GM12878 (cell line): ENCODE measurements around the gene TMEM214. TPM values are rescaled to one million over a fixed set of nuclear protein-coding genes. Genes with fewer than 3 reads are reported as not detected.
A peak's percentile ranks its signal among the peaks of the same experiment; 100 is the strongest.

Experiments
- ATAC-seq: fragments of 200-7000 bp; cut with Tn5 transposase; 3 replicates; pipeline ENCODE4 v1.9.1; 2020; ENCODE audit warnings: mild to moderate bottlenecking, moderate library complexity
- BruUV-seq: library from RNA; stranded (reverse); fragments of 400-500 nt; replicated peaks from 2 replicates; lab custom pipeline; 2021; lab: Mats Ljungman, UMichigan
- CTCF ChIA-PET: fragments of 300-600 bp; sonication (Branson Sonifier 250); formaldehyde crosslinking; extraction: SDS; loops from one replicate; lab custom pipeline; 2021; ENCODE audit warnings: inconsistent platforms; lab: Yijun Ruan, JAX
- POLR2A ChIA-PET: fragments of 350-600 bp; formaldehyde crosslinking; extraction: SDS; loops from one replicate; lab custom pipeline; 2021; ENCODE audit warnings: inconsistent platforms; lab: Charles Lee
- RAD21 ChIA-PET: fragments of 300-600 bp; sonication (Branson Sonifier 250); formaldehyde crosslinking; loops from one replicate; lab custom pipeline; 2023; ENCODE audit warnings: antibody characterized with exemption; ENCODE audit not compliant: unreplicated experiment; lab: Charles Lee
- SMC1A ChIA-PET: fragments of 300-600 bp; sonication (Branson Sonifier 250); formaldehyde crosslinking; loops from one replicate; lab custom pipeline; 2023; ENCODE audit not compliant: unreplicated experiment, uncharacterized antibody; lab: Charles Lee
- DNase-seq: peaks from one replicate; pipeline ENCODE4 v3.0.0-alpha.2; 2011; ENCODE audit warnings: low read depth, low spot score
- FAIRE-seq: peaks from 3 replicates; lab custom pipeline; 2011; peaks lifted over from hg19 to GRCh38; lab: Jason Lieb, UNC
- H2AFZ ChIP-seq: 2 replicates; pipeline ENCODE4 v1.6.0; 2011; ENCODE audit warnings: low read depth, low read length, control low read depth; ENCODE audit not compliant: control insufficient read depth
- H3K27ac ChIP-seq: 2 replicates; pipeline ENCODE4 v1.5.1; 2011; ENCODE audit warnings: control low read depth; ENCODE audit not compliant: control insufficient read depth, insufficient read depth
- H3K27me3 ChIP-seq, 2 experiments: replicated peaks in 1 of 2; 2 replicates each; pipeline versions ENCODE4 v1.6.0 to v1.6.1; 2011; ENCODE audit warnings: low read length in 1 of 2; ENCODE audit not compliant: control insufficient read depth in 2 of 2, insufficient read depth in 2 of 2
- H3K36me3 ChIP-seq, 2 experiments: 2 replicates each; pipeline ENCODE4 v1.5.1; 2011; ENCODE audit warnings: low read length in 1 of 2; ENCODE audit not compliant: control insufficient read depth in 2 of 2, insufficient read depth in 2 of 2
- H3K4me1 ChIP-seq: 2 replicates; pipeline ENCODE4 v1.6.1; 2011; ENCODE audit warnings: mild to moderate bottlenecking, low read length, moderate library complexity, mixed read lengths; ENCODE audit not compliant: control insufficient read depth, insufficient read depth
- H3K4me2 ChIP-seq: 2 replicates; pipeline ENCODE4 v1.6.0; 2011; ENCODE audit warnings: control low read depth; ENCODE audit not compliant: control insufficient read depth, insufficient read depth
- H3K4me3 ChIP-seq: fragments of 200-600 bp; sonication (generic); 2 replicates; pipeline ENCODE4 v1.5.1; 2016
- H3K79me2 ChIP-seq: 2 replicates; pipeline ENCODE4 v1.6.0; 2011; ENCODE audit warnings: low read length; ENCODE audit not compliant: control insufficient read depth, insufficient read depth
- H3K9ac ChIP-seq: 2 replicates; pipeline ENCODE4 v1.8.0; 2011; ENCODE audit warnings: low read length, control low read depth, mixed read lengths; ENCODE audit not compliant: control insufficient read depth, insufficient read depth
- H3K9me3 ChIP-seq: replicated peaks from 3 replicates; pipeline ENCODE4 v1.5.1; 2011; ENCODE audit warnings: mild to moderate bottlenecking, low read length; ENCODE audit not compliant: control insufficient read depth, insufficient read depth
- H4K20me1 ChIP-seq: 2 replicates; pipeline ENCODE4 v1.6.0; 2011; ENCODE audit not compliant: control insufficient read depth, insufficient read depth
- ATF7 ChIP-seq: fragments of 450-650 bp; IDR thresholded peaks from 2 replicates; pipeline ENCODE4 v1.6.1; 2016; ENCODE audit warnings: low read depth, mild to moderate bottlenecking
- BCL11A ChIP-seq: IDR thresholded peaks from 2 replicates; pipeline ENCODE4 v1.6.1; 2011; ENCODE audit warnings: low read depth, low read length
- CEBPB ChIP-seq, 2 experiments: fragments of 150-350 bp in 1 of 2; IDR thresholded peaks; 2 replicates each; pipeline ENCODE4 v1.6.1; 2012 to 2014; ENCODE audit warnings: low read depth in 2 of 2, low read length in 2 of 2, borderline replicate concordance in 1 of 2, inconsistent platforms in 1 of 2
- CREM ChIP-seq: IDR thresholded peaks from 2 replicates; pipeline ENCODE4 v1.6.1; 2014; ENCODE audit warnings: antibody characterized with exemption, low read depth
- EGR1 ChIP-seq, 2 experiments: IDR thresholded peaks; 1 replicate in 1 of 2; 2 replicates in 1 of 2; pipeline ENCODE4 v1.6.1; 2011 to 2012; ENCODE audit warnings: low read depth in 2 of 2, low read length in 2 of 2, borderline replicate concordance in 1 of 2, mild to moderate bottlenecking in 1 of 2, moderate library complexity in 1 of 2
- HSF1 ChIP-seq: fragments of 150-350 bp; IDR thresholded peaks from 2 replicates; pipeline ENCODE4 v1.6.1; 2014; ENCODE audit warnings: mild to moderate bottlenecking, low read depth, low read length
- IRF4 ChIP-seq: IDR thresholded peaks from 2 replicates; pipeline ENCODE4 v1.6.1; 2011; ENCODE audit warnings: low read depth, low read length
- NR2F1 ChIP-seq: fragments of 450-650 bp; conservative IDR thresholded peaks from 2 replicates; pipeline ENCODE4 v1.6.1; 2017; ENCODE audit warnings: mild to moderate bottlenecking
- POLR2AphosphoS5 ChIP-seq: IDR thresholded peaks from 2 replicates; pipeline ENCODE4 v1.6.1; 2011; ENCODE audit warnings: mild to moderate bottlenecking, low read length, inconsistent platforms
- RAD21 ChIP-seq: IDR thresholded peaks from 2 replicates; pipeline ENCODE4 v1.6.1; 2011; ENCODE audit warnings: mild to moderate bottlenecking, low read depth, low read length, moderate library complexity; ENCODE audit not compliant: insufficient read depth
- RFX5 ChIP-seq: IDR thresholded peaks from 2 replicates; pipeline ENCODE4 v1.6.1; 2011; ENCODE audit warnings: low read depth, low read length, improper control_type of control experiment
- SUZ12 ChIP-seq: fragments of 200-600 bp; sonication (generic); IDR thresholded peaks from one replicate; pipeline ENCODE4 v1.6.1; 2018; ENCODE audit warnings: antibody characterized with exemption, mild to moderate bottlenecking; ENCODE audit not compliant: unreplicated experiment
- YY1 ChIP-seq: IDR thresholded peaks from 2 replicates; pipeline ENCODE4 v1.6.1; 2011; ENCODE audit warnings: low read depth, mild to moderate bottlenecking, low read length
- ZZZ3 ChIP-seq: IDR thresholded peaks from 2 replicates; pipeline ENCODE4 v1.6.1; 2011; ENCODE audit warnings: low read depth; ENCODE audit not compliant: control insufficient read depth, insufficient read length
- WGBS: methylation state at CpG from one replicate; pipeline ENCODE4 v1.1.6; 2016; ENCODE audit warnings: low lambda C conversion rate; ENCODE audit not compliant: insufficient replicate concordance, insufficient coverage; ENCODE audit errors: missing lambda C conversion rate; 5-methylcytosine and 5-hydroxymethylcytosine counted together
- in situ Hi-C: fragments of 300-500 bp; cut with MboI; formaldehyde crosslinking; loops from 9 replicates; pipeline ENCODE4 v1.14.3; 2018; ENCODE audit warnings: mixed read lengths
- intact Hi-C: fragments of 100-400 bp; cut with micrococcal nuclease; formaldehyde crosslinking; loops from one replicate; pipeline ENCODE4 v1.14.2; 2022; ENCODE audit not compliant: unreplicated experiment
- polyA plus RNA-seq, 11 experiments: library from polyadenylated mRNA; depleted of rRNA in 4 of 11; unstranded in 6 of 11; stranded (reverse) in 5 of 11; fragments of >200 nt; fragmentation: Nextera tagmentation in 4 of 11; fragmentation: Illumina TruSeq in 1 of 11; extraction: Ambion mirVana in 4 of 11; extraction: Trizol in 1 of 11; gene quantifications; 1 replicate in 1 of 11; 2 replicates in 10 of 11; pipeline versions ENCODE4 v1.2.1 to v1.2.3, GENCODE V29; 2011 to 2016; ENCODE audit warnings: inconsistent platforms in 2 of 11, missing spikeins in 2 of 11, low read depth in 1 of 11
- total RNA-seq, 4 experiments: library from RNA; depleted of rRNA in 3 of 4; stranded (reverse); fragments of >200 nt in 3 of 4; fragmentation: Illumina TruSeq in 1 of 4; extraction: Trizol in 1 of 4; gene quantifications; 2 replicates each; pipeline versions ENCODE4 v1.2.1 to v1.2.3, GENCODE V29; 2013 to 2021
- TF ChIP-seq, protein P1 (sequence below): fragments of 450-650 bp; IDR thresholded peaks from 2 replicates; pipeline ENCODE4 v1.6.1; 2017; ENCODE audit warnings: mild to moderate bottlenecking, low read depth, inconsistent platforms; ENCODE audit not compliant: poor library complexity, severe bottlenecking
- TF ChIP-seq, protein P2 (sequence below): IDR thresholded peaks from 2 replicates; pipeline ENCODE4 v1.6.1; 2011; ENCODE audit warnings: mild to moderate bottlenecking, low read depth, low read length, moderate library complexity; ENCODE audit not compliant: insufficient replicate concordance

Gene TMEM214
- total and polyA plus RNA-seq, 10 of the 15 experiments (the other 5 are each of a cell fraction or from before 2014, with no cell fraction given), result 10.4 to 79.2 (median 45.0) TPM

DNA sequence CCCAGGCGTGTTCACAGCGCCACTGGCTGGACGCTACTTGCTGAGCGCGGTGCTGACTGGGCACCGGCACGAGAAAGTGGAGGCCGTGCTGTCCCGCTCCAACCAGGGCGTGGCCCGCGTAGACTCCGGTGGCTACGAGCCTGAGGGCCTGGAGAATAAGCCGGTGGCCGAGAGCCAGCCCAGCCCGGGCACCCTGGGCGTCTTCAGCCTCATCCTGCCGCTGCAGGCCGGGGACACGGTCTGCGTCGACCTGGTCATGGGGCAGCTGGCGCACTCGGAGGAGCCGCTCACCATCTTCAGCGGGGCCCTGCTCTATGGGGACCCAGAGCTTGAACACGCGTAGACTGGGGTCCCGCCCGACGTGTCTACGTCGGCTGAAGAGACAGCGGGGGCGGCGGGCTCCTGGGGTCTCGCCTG, 52.9 kb downstream of the TMEM214 start (continued):
- 0 out of 3 replicates have a peak, but pooled peaks of 1 of the 2 experiments have one; percentile 8 for TF ChIP-seq EGR1 (IDR thresholded peaks at IDR 0.05; ENCODE audit: borderline replicate concordance in 1 of 2, low read depth in 2 of 2, low read length in 2 of 2)

DNA sequence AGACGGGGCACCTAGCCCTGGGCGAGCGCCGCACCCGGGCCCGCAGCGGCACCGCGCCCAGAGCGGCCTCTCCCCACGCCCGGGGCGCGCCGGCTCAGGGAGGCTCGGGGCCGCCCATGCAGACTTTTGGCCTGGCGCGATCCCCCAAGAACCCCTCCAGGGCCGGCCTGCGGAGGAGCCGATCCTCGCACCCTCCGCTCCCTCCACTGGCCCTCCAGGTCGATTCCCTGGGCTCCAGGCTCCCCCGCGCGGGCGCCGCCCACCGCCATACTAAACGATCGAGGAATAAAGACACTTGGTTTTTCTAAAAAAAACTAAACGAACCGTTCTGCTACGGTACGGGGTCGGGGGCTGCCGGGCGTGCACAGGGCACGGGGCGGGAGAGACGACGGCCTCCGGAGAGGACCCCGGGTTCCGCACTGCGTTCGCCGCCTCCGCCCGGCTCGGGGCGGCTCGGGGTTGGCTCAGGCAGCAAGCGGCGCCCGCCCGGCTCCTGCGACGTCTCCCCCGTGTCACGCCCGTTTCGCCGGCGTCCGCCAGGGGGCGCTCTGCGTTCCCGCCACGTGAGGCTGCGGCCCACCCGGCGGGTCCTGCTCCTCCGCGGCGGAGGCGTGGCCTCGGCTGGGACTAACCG, 53.4 kb downstream of the TMEM214 start:
- H3K9me3 ChIP-seq, result no peaks in the 10 kb centered on the region
- peak overlapping the region; percentile 77 for H3K9ac ChIP-seq
- peak; percentile 95 for FAIRE-seq
- ChIA-PET SMC1A (interaction anchor here (2.1 kb wide), 1 partner anchor 35 kb away, joined by 7 read pairs; the partner anchor contains the start of gene AGBL5), RAD21 (interaction anchor here (0.5 to 2.5 kb wide), 13 partner anchors 12 to 194 kb away, joined by 3 to 14 read pairs (median 4); partner anchors contain the start of genes AGBL5, MAPRE3 and OST4), CTCF (interaction anchor here (0.5 to 8.6 kb wide), 16 partner anchors 11 to 195 kb away, joined by 3 to 85 read pairs (median 5); partner anchors contain the start of genes AGBL5, MAPRE3, OST4 and PRR30), POLR2A (interaction anchor here (1.1 to 3.4 kb wide), 3 partner anchors 15 to 124 kb away, joined by 3 to 12 read pairs (median 3); partner anchors contain the start of genes AGBL5 and OST4)
- peak overlapping the region; percentile 99 for H3K4me2 ChIP-seq
- peak overlapping the region; percentile 88 for H2AFZ ChIP-seq
- H3K27ac ChIP-seq, result peak overlapping the region; percentile 67
- H3K4me3 ChIP-seq, result peak overlapping the region; percentile 85
- no peaks in the 10 kb centered on the region for H3K27me3 ChIP-seq
- in situ Hi-C loops, result loop anchor here (10.0 kb wide), 1 partner anchor 121 kb away; no protein-coding TSS in a partner anchor
- peaks cover 19% of the 10 kb centered on the region for H3K4me1 ChIP-seq
- WGBS, result under 1% methylated on average over 40 of the region's 81 CpGs
- H3K36me3 ChIP-seq, result no peaks in the 10 kb centered on the region
- no peaks in the 10 kb centered on the region for H3K79me2 ChIP-seq
- ATAC-seq, result peak; percentile 92
- H4K20me1 ChIP-seq, result no peaks in the 10 kb centered on the region
- intact Hi-C loops, result loop anchor here (1.0 kb wide), 2 partner anchors 36 to 125 kb away; no protein-coding TSS in a partner anchor
- peak; percentile 73 for DNase-seq
- BruUV-seq, result TSS peak; percentile 84
- TF ChIP-seq BCL11A, result no peak
- TF ChIP-seq, protein P1, sequence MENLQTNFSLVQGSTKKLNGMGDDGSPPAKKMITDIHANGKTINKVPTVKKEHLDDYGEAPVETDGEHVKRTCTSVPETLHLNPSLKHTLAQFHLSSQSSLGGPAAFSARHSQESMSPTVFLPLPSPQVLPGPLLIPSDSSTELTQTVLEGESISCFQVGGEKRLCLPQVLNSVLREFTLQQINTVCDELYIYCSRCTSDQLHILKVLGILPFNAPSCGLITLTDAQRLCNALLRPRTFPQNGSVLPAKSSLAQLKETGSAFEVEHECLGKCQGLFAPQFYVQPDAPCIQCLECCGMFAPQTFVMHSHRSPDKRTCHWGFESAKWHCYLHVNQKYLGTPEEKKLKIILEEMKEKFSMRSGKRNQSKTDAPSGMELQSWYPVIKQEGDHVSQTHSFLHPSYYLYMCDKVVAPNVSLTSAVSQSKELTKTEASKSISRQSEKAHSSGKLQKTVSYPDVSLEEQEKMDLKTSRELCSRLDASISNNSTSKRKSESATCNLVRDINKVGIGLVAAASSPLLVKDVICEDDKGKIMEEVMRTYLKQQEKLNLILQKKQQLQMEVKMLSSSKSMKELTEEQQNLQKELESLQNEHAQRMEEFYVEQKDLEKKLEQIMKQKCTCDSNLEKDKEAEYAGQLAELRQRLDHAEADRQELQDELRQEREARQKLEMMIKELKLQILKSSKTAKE, result no peak
- TF ChIP-seq EGR1 (IDR thresholded peaks at IDR 0.05; ENCODE audit: borderline replicate concordance in 1 of 2, low read depth in 2 of 2, low read length in 2 of 2), result peak in 1 of 2 experiments; percentile 58; a peak in 1 of 3 replicates
- TF ChIP-seq NR2F1, result no peak
- TF ChIP-seq IRF4, result 0 out of 2 replicates have a peak, but pooled peaks have one; percentile 22
- TF ChIP-seq, protein P2, sequence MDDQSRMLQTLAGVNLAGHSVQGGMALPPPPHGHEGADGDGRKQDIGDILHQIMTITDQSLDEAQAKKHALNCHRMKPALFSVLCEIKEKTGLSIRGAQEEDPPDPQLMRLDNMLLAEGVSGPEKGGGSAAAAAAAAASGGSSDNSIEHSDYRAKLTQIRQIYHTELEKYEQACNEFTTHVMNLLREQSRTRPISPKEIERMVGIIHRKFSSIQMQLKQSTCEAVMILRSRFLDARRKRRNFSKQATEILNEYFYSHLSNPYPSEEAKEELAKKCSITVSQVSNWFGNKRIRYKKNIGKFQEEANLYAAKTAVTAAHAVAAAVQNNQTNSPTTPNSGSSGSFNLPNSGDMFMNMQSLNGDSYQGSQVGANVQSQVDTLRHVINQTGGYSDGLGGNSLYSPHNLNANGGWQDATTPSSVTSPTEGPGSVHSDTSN, result no peak
- peak; percentile 47 for TF ChIP-seq RAD21
- TF ChIP-seq ZZZ3, result no peak
- TF ChIP-seq RFX5, result peak; percentile 16; the same call in 1 of the 2 replicates
- TF ChIP-seq YY1, result peak; percentile 78
- TF ChIP-seq SUZ12, result no peak
- no peak for TF ChIP-seq ATF7
- peak; percentile 46; the same call in 1 of the 2 replicates for TF ChIP-seq POLR2AphosphoS5
- TF ChIP-seq CEBPB (IDR thresholded peaks at IDR 0.05; ENCODE audit: borderline replicate concordance in 1 of 2, low read depth in 2 of 2, low read length in 2 of 2), result no peak
- peak; percentile 59; the same call in 1 of the 2 replicates for TF ChIP-seq CREM
- no peak for TF ChIP-seq HSF1
